OCI-M2 (cell line): ENCODE results near the gene MAD1L1.

ENCODE experiments used
- DNase-seq: peaks from one replicate; lab custom pipeline; 2025; ENCODE audit not compliant: unreplicated experiment; lab: John Stamatoyannopoulos, UW

MAD1L1 gene

GRCh38 chr7:1777122-1777521 is 455.6 kb downstream of the MAD1L1 start:
- no peak for DNase-seq

- DNase-seq = no peak
Measured at GRCh38 chr7:1775389-1775788, 457.4 kb downstream of the MAD1L1 start.

GRCh38 chr7:1770331-1770730 is 462.4 kb downstream of the MAD1L1 start:
- DNase-seq = no peak

- DNase-seq = no peak
Measured at GRCh38 chr7:1769286-1770200, 463.2 kb downstream of the MAD1L1 start.

- no peak for DNase-seq
Measured at GRCh38 chr7:1768832-1769231, 463.9 kb downstream of the MAD1L1 start.

GRCh38 chr7:1767524-1767923 is 465.2 kb downstream of the MAD1L1 start:
- DNase-seq = no peak
